ENCODE results near the gene NEUROD4. TPM values are rescaled to one million over a fixed set of nuclear protein-coding genes. Genes with fewer than 3 reads are reported as not detected.
A peak's percentile ranks its signal among the peaks of the same experiment; 100 is the strongest.

Gene NEUROD4
- total and polyA plus RNA-seq, 10 of the 15 experiments (the other 5 are each of a cell fraction or from before 2014, with no cell fraction given), result 0.06 TPM; not detected in 9

GRCh38 chr12:54991161-54991990, 28.4 kb upstream of the NEUROD4 start (continued):
- TF ChIP-seq BCL3 (IDR thresholded peaks at IDR 0.05; ENCODE audit: borderline replicate concordance, insufficient read depth, low read depth, low read length, poor library complexity, severe bottlenecking), result peak; percentile 25
- TF ChIP-seq EGR1 (IDR thresholded peaks at IDR 0.05; ENCODE audit: borderline replicate concordance in 1 of 2, low read depth in 2 of 2, low read length in 2 of 2), result peak in 1 of 2 experiments; percentile 55; a peak in 1 of 3 replicates
- TF ChIP-seq BCL11A (IDR thresholded peaks at IDR 0.05; ENCODE audit: low read depth, low read length), result peak; percentile 36; the same call in 1 of the 2 replicates
- peak; percentile 9; the same call in 1 of the 2 replicates for TF ChIP-seq MTA2 (IDR thresholded peaks at IDR 0.05; ENCODE audit: low read depth)
- TF ChIP-seq DPF2 (IDR thresholded peaks at IDR 0.05), result peak; percentile 75; the same call in 1 of the 2 replicates
- peak; percentile 12; the same call in 1 of the 2 replicates for TF ChIP-seq FOXM1 (IDR thresholded peaks at IDR 0.05; ENCODE audit: low read depth, low read length)
- peak; percentile 73 to 78 for TF ChIP-seq IKZF2 (IDR thresholded peaks at IDR 0.05)
- TF ChIP-seq NR2F1 (conservative IDR thresholded peaks at IDR 0.05), result no peak

- peak; percentile 75 for ATAC-seq
- no peak for FAIRE-seq
- no peak overlapping the region for H3K4me3 ChIP-seq
- intact Hi-C loops (cut with micrococcal nuclease; ENCODE audit: unreplicated experiment), result loop anchor here (2.0 to 10.0 kb wide), 5 partner anchors 33 to 633 kb away; partner anchors contain the start of gene MUCL1
- no peaks in the 10 kb centered on the region for H4K20me1 ChIP-seq (ENCODE audit: control insufficient read depth, insufficient read depth)
- H3K9me3 ChIP-seq (replicated peaks; ENCODE audit: control insufficient read depth, insufficient read depth, low read length), result no peaks in the 10 kb centered on the region
- in situ Hi-C loops (cut with MboI), result loop anchor here (5.0 kb wide), 1 partner anchor 80 kb away; no protein-coding TSS in a partner anchor
- H3K27ac ChIP-seq (ENCODE audit: control insufficient read depth, insufficient read depth), result peak overlapping the region; percentile 68
- ChIA-PET POLR2A (interaction anchor here (0.6 to 2.1 kb wide), 2 partner anchors 80 to 583 kb away, joined by 3 to 8 read pairs; no protein-coding TSS in a partner anchor), SMC1A (ENCODE audit: uncharacterized antibody, unreplicated experiment) (interaction anchor here (0.9 to 13.2 kb wide), 25 partner anchors 8 to 290 kb away, joined by 3 to 429 read pairs (median 9); partner anchors contain the start of genes MUCL1, NEUROD4 and TESPA1), RAD21 (ENCODE audit: unreplicated experiment) (interaction anchor here (0.8 to 3.4 kb wide), 17 partner anchors 8 to 351 kb away, joined by 3 to 205 read pairs (median 6); partner anchors contain the start of genes MUCL1, NEUROD4 and TESPA1), CTCF (interaction anchor here (0.8 to 12.8 kb wide), 31 partner anchors 9 to 803 kb away, joined by 3 to 700 read pairs (median 11); partner anchors contain the start of genes MUCL1, SMUG1 and TESPA1)
- no peaks in the 10 kb centered on the region for H3K36me3 ChIP-seq (ENCODE audit: control insufficient read depth in 2 of 2, insufficient read depth in 2 of 2, low read length in 1 of 2)
- no peaks in the 10 kb centered on the region for H3K27me3 ChIP-seq (replicated peaks in 1 of 2; ENCODE audit: control insufficient read depth in 2 of 2, insufficient read depth in 2 of 2, low read length in 1 of 2)
- H2AFZ ChIP-seq (ENCODE audit: control insufficient read depth, low read depth, low read length), result peak overlapping the region; percentile 49
- no peak for DNase-seq (ENCODE audit: low read depth, low spot score)
- 21% methylated on average over 5 of the region's 5 CpGs for WGBS (ENCODE audit: insufficient coverage, insufficient replicate concordance, low lambda C conversion rate, missing lambda C conversion rate)
- BruUV-seq (replicated peaks), result no TSS peak
- H3K4me2 ChIP-seq (ENCODE audit: control insufficient read depth, insufficient read depth), result peak overlapping the region; percentile 58
- no peak overlapping the region for H3K9ac ChIP-seq (ENCODE audit: control insufficient read depth, insufficient read depth, low read length)
- H3K4me1 ChIP-seq (ENCODE audit: control insufficient read depth, insufficient read depth, low read length), result peaks cover 26% of the 10 kb centered on the region
- no peaks in the 10 kb centered on the region for H3K79me2 ChIP-seq (ENCODE audit: control insufficient read depth, insufficient read depth, low read length)
- TF ChIP-seq PBX3 (IDR thresholded peaks at IDR 0.05; ENCODE audit: insufficient replicate concordance, low read depth, low read length) (peak; percentile 11), NBN (IDR thresholded peaks at IDR 0.05) (no peak), MAX (IDR thresholded peaks at IDR 0.05; ENCODE audit: low read depth, low read length) (no peak), SPI1 (IDR thresholded peaks at IDR 0.05; ENCODE audit: borderline replicate concordance, insufficient read depth, low read depth, low read length) (no peak), ZNF207 (IDR thresholded peaks at IDR 0.05; ENCODE audit: borderline replicate concordance) (no peak), POLR2AphosphoS2 (IDR thresholded peaks at IDR 0.05; ENCODE audit: low read depth, low read length) (no peak), PAX5 (IDR thresholded peaks at IDR 0.05; ENCODE audit: borderline replicate concordance, low read depth, low read length) (no peak), JUNB (IDR thresholded peaks at IDR 0.05) (peak; percentile 11; the same call in 1 of the 2 replicates), CREB1 (IDR thresholded peaks at IDR 0.05; ENCODE audit: low read depth) (peak; percentile 90), SIX5 (IDR thresholded peaks at IDR 0.05; ENCODE audit: low read depth, low read length, severe bottlenecking) (no peak), HDAC6 (IDR thresholded peaks at IDR 0.05; ENCODE audit: unreplicated experiment) (no peak), CREM (IDR thresholded peaks at IDR 0.05; ENCODE audit: low read depth) (peak; percentile 71)
Observed at GRCh38 chr12:54991991-54992375, 27.8 kb upstream of the NEUROD4 start.

Measured in GM12878 (cell line).